Heart left ventricle (tissue), 13 donors: ENCODE data around the gene KRT37.

Experiments
- CTCF ChIP-seq, 12 donors: fragments of 200-600 bp; sonication (generic) in 4 of 12; IDR thresholded peaks; one replicate each; pipeline versions ENCODE4 v1.5.0 to v1.8.0; 2018 to 2022; ENCODE audit warnings: antibody characterized with exemption in 12 of 12, mild to moderate bottlenecking in 5 of 12
- POLR2A ChIP-seq, 2 donors: fragments of 450-650 bp; IDR thresholded peaks; one replicate each; pipeline ENCODE4 v1.6.1; 2017; ENCODE audit warnings: antibody characterized with exemption in 2 of 2, mild to moderate bottlenecking in 2 of 2, moderate library complexity in 2 of 2
- donor health status: ischemic (EF 13 %, LVEDD 7.1; RV severe dilation, severe dysfunction).
- donor health status: DM: no; HTN: yes; CAD: no.
- donor health status: DM: no; HTN: no; CAD: no.
- donor health status: ischemic (EF 25% LVEDD 6.9; RV normal size, moderate dysfunction).
- donor health status: ischemic (EF 25% LVEDD 5.7; RV mildly dilated, moderate dysfunction).
- donor health status: ischemic (EF 35%, LVEDD 5.7; RV mildly dilated, moderate dysfunction).
- donor health status: nonischemic (EF 11% LVEDD 7.7; RV severe dilation, severe dysfunction).
- donor health status: DM: yes; HTN: yes; CAD: no.
- donor health status: PGD.
- donor health status: ischemic (EF 29% LVEDD 5.4; RV normal size, mild dysfunction).
- donor health status: nonischemic (EF 23%, LVEDD 6.1; RV moderate dilation, normal function).

GRCh38 chr17:41396996-41397660 lies 27.3 kb downstream of the KRT37 start, which contains the start of gene KRT31:
- TF ChIP-seq CTCF (IDR thresholded peaks at IDR 0.05) = no peak
- no peak for TF ChIP-seq POLR2A (IDR thresholded peaks at IDR 0.05)
